ENCODE results near the gene RPL13.

The RPL13 gene

GRCh38 chr16:89549007-89549700 lies 11.3 kb upstream of the RPL13 start:
- TF ChIP-seq ZFX (IDR thresholded peaks at IDR 0.05; ENCODE audit: borderline replicate concordance) = no peak
- no peak for TF ChIP-seq CTCF (IDR thresholded peaks at IDR 0.05)
- no peak overlapping the region for H3K27ac ChIP-seq

DNA sequence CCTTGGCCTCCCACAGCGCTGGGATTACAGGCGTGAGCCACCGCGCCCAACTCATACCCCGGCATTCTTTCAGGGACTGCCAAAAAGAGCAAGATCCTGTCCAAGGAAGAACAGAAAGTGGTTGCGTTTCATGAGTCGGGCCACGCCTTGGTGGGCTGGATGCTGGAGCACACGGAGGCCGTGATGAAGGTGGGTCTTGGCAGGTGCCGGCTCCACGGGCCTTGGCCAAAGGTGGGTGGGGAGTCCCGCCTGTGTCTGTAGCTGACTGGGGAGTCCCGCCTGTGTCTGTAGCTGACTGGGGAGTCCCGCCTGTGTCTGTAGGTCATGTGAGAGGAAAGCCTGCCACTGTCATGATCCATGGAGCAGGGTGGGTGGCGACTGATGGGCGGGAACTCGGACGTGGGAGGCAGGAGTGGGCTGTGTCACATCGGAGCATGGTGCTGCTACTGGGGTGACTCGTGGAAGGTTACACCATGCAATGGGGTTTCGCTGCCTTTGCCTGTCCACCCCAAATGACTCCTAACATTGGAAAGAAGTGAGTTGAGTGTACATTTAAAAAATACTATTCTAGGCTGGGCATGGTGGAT lies 10.0 kb upstream of the RPL13 start:
- TF ChIP-seq CTCF (IDR thresholded peaks at IDR 0.05) (no peak), ZFX (IDR thresholded peaks at IDR 0.05; ENCODE audit: borderline replicate concordance) (no peak)
- H3K27ac ChIP-seq = no peak overlapping the region

GRCh38 chr16:89552329-89552728 lies 8.2 kb upstream of the RPL13 start:
- no peak overlapping the region for H3K27ac ChIP-seq
- TF ChIP-seq ZFX (IDR thresholded peaks at IDR 0.05; ENCODE audit: borderline replicate concordance) = no peak
- no peak for TF ChIP-seq CTCF (IDR thresholded peaks at IDR 0.05)

- TF ChIP-seq ZFX (IDR thresholded peaks at IDR 0.05; ENCODE audit: borderline replicate concordance) = no peak
- H3K27ac ChIP-seq = no peak overlapping the region
Observed at GRCh38 chr16:89552913-89553312, 7.6 kb upstream of the RPL13 start.

DNA sequence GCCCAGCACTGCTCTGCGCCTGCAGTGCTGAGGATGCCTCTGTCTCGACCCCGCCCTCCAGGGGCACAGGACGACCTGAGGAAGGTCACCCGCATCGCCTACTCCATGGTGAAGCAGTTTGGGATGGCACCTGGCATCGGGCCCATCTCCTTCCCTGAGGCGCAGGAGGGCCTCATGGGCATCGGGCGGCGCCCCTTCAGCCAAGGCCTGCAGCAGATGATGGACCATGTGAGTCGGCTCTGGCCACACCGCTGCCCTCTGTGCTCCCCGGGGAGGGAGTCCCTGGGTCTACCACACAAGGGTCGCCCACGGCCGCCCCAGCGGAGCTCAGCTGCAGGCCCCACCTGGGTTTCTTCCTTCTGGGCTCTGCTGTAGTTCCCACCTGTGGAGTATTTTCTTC lies 6.7 kb upstream of the RPL13 start:
- H3K27ac ChIP-seq = no peak overlapping the region
- TF ChIP-seq CTCF (IDR thresholded peaks at IDR 0.05) = no peak
- no peak for TF ChIP-seq ZFX (IDR thresholded peaks at IDR 0.05; ENCODE audit: borderline replicate concordance)

GRCh38 chr16:89554343-89554742 lies 6.1 kb upstream of the RPL13 start:
- H3K27ac ChIP-seq = no peak overlapping the region
- TF ChIP-seq CTCF (IDR thresholded peaks at IDR 0.05) = no peak

- no peak for TF ChIP-seq ZFX (IDR thresholded peaks at IDR 0.05; ENCODE audit: borderline replicate concordance)
- no peak for TF ChIP-seq CTCF (IDR thresholded peaks at IDR 0.05)
- H3K27ac ChIP-seq = no peak overlapping the region
Observed at GRCh38 chr16:89555265-89555664, 5.2 kb upstream of the RPL13 start.

Data from 22Rv1 (cell line).